ENCODE measurements around the gene INPP5D.

GRCh38 chr2:233010569-233011267 lies 49.4 kb upstream of the INPP5D start:
- TF ChIP-seq GATA2 (IDR thresholded peaks at IDR 0.05; ENCODE audit: low read depth, low read length) (no peak), GATA3 (IDR thresholded peaks at IDR 0.05; ENCODE audit: low read depth, low read length) (no peak)

Measured in SH-SY5Y (cell line).